GM19397 (cell line): ENCODE results near the gene FAM241B.

ENCODE experiments used
- ATAC-seq: cut with Tn5 transposase; IDR thresholded peaks from one replicate; pipeline ENCODE4 v1.9.1; 2021; ENCODE audit warnings: mild to moderate bottlenecking, moderate library complexity; ENCODE audit not compliant: unreplicated experiment

FAM241B gene

GRCh38 chr10:69647126-69647525, 17.1 kb downstream of the FAM241B start:
- no peak for ATAC-seq

GRCh38 chr10:69647819-69648218, 17.8 kb downstream of the FAM241B start:
- ATAC-seq: no peak

- no peak for ATAC-seq
Observed at GRCh38 chr10:69648461-69648860, 18.4 kb downstream of the FAM241B start.

- ATAC-seq: no peak
Observed at GRCh38 chr10:69649786-69650550, 19.9 kb downstream of the FAM241B start.

- ATAC-seq: no peak
Observed at GRCh38 chr10:69650589-69651261, 20.7 kb downstream of the FAM241B start.

GRCh38 chr10:69651362-69651761, 21.3 kb downstream of the FAM241B start:
- ATAC-seq: no peak

GRCh38 chr10:69652111-69652856, 22.2 kb downstream of the FAM241B start:
- ATAC-seq: no peak

- no peak for ATAC-seq
Observed at GRCh38 chr10:69652857-69653199, 22.8 kb downstream of the FAM241B start.

GRCh38 chr10:69653561-69653960, 23.5 kb downstream of the FAM241B start:
- no peak for ATAC-seq

GRCh38 chr10:69655124-69655867, 25.2 kb downstream of the FAM241B start:
- no peak for ATAC-seq

- ATAC-seq: no peak
Observed at GRCh38 chr10:69655868-69656555, 26.0 kb downstream of the FAM241B start.

- no peak for ATAC-seq
Observed at GRCh38 chr10:69656742-69657269, 26.8 kb downstream of the FAM241B start.

GRCh38 chr10:69657430-69657829, 27.4 kb downstream of the FAM241B start:
- ATAC-seq: no peak

GRCh38 chr10:69657866-69658265, 27.8 kb downstream of the FAM241B start:
- no peak for ATAC-seq

GRCh38 chr10:69659241-69660038, 29.4 kb downstream of the FAM241B start:
- no peak for ATAC-seq

GRCh38 chr10:69660296-69660695, 30.2 kb downstream of the FAM241B start:
- ATAC-seq: no peak

GRCh38 chr10:69661414-69662172, 31.5 kb downstream of the FAM241B start:
- no peak for ATAC-seq

GRCh38 chr10:69662173-69662877, 32.3 kb downstream of the FAM241B start:
- ATAC-seq: no peak
